Small intestine (tissue), 7 donors: ENCODE data around the gene ANP32A. TPM values are rescaled to one million over a fixed set of nuclear protein-coding genes. Genes with fewer than 3 reads are reported as not detected.

ENCODE experiments used
- DNase-seq, 2 donors: peaks; one replicate each; pipeline versions ENCODE4 v3.0.0 to v3.0.0-alpha.2; 2013
- FAIRE-seq: peaks from 2 replicates; lab custom pipeline; 2012; peaks lifted over from hg19 to GRCh38; lab: Jason Lieb, UNC
- H3K27ac ChIP-seq, 3 donors: one replicate each; pipeline ENCODE4 v1.5.1; 2013; ENCODE audit warnings: low read length in 2 of 3, mild to moderate bottlenecking in 2 of 3, control low read depth in 1 of 3, inconsistent platforms in 1 of 3, low read depth in 1 of 3, moderate library complexity in 1 of 3
- H3K27me3 ChIP-seq, 3 donors: one replicate each; pipeline ENCODE4 v1.6.1; 2013; ENCODE audit warnings: low read length in 3 of 3, inconsistent platforms in 1 of 3; ENCODE audit not compliant: control insufficient read depth in 3 of 3, insufficient read depth in 3 of 3
- H3K36me3 ChIP-seq, 3 donors: one replicate each; pipeline ENCODE4 v1.6.1; 2013; ENCODE audit warnings: low read length in 3 of 3, inconsistent platforms in 1 of 3, low read depth in 1 of 3, mild to moderate bottlenecking in 1 of 3, moderate library complexity in 1 of 3; ENCODE audit not compliant: control insufficient read depth in 3 of 3, insufficient read depth in 2 of 3
- H3K4me1 ChIP-seq, 3 donors: one replicate each; pipeline ENCODE4 v1.6.1; 2013; ENCODE audit warnings: low read length in 2 of 3, inconsistent platforms in 1 of 3, low read depth in 1 of 3, mild to moderate bottlenecking in 1 of 3, moderate library complexity in 1 of 3; ENCODE audit not compliant: control insufficient read depth in 3 of 3, insufficient read depth in 2 of 3
- H3K4me3 ChIP-seq, 3 donors: one replicate each; pipeline ENCODE4 v1.5.1; 2013; ENCODE audit warnings: low read length in 3 of 3, control low read depth in 1 of 3, inconsistent platforms in 1 of 3, low read depth in 1 of 3, mild to moderate bottlenecking in 1 of 3, moderate library complexity in 1 of 3
- H3K9me3 ChIP-seq, 2 donors: one replicate each; pipeline ENCODE4 v1.6.1; 2013; ENCODE audit warnings: low read depth in 1 of 2, low read length in 1 of 2; ENCODE audit not compliant: control insufficient read depth in 2 of 2, insufficient read depth in 1 of 2
- WGBS, 3 donors: extraction: QIAGEN DNeasy Blood & Tissue Kit; methylation state at CpG; one replicate each; pipeline ENCODE4 v1.1.7; 2013; 5-methylcytosine and 5-hydroxymethylcytosine counted together
- polyA plus RNA-seq, 4 donors: library from polyadenylated mRNA; stranded (reverse) in 3 of 4; unstranded in 1 of 4; fragments of 200-250 nt in 3 of 4; fragments of 120-200 nt in 1 of 4; gene quantifications; one replicate each; pipeline versions ENCODE4 v1.2.1 to v1.2.3, GENCODE V29; 2013
- donor health status: healthy with polysubstance abuse.
- donor health status: control.
- donor health status: control.
- donor health status: Bipolar disorder and iron deficiency.
- donor health status: healthy.

The ANP32A gene
- polyA plus RNA-seq, 4 donors: 56.2 to 227 (median 103) TPM

DNA sequence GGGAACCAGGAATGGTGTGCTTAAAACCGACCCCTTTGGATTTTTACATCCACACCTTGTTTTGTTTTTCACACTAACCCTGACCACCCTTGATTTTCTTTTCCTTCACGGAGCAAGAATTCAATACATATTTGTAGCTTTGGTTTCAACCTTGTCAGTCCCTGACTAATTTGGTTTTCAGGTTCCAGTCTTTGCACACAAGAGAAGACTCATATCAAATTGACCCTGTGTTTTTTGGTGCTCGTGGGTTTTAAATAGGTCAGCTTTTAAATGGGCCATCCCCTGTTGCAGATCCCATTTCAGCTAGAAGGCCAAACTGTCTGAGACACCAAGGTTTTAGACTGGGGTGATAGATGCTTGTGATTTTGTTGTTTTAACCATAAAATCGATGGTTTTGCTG lies 26.4 kb downstream of the ANP32A start:
- FAIRE-seq (no peak), DNase-seq (no peak)
- Histone ChIP-seq H3K4me1 (peaks cover 11 to 59% (median 48%) of the 10 kb centered on the region in 3 donors), H3K36me3 (peaks cover 0 to 51% (median 0%) of the 10 kb centered on the region in 3 donors), H3K9me3 (no peaks in the 10 kb centered on the region), H3K4me3 (no peak overlapping the region), H3K27ac (peak overlapping the region in 2 of 3 donors; percentile 76 to 82), H3K27me3 (no peaks in the 10 kb centered on the region)
- WGBS, 3 donors: 61 to 71% (median 63%) methylated on average over 4 of the region's 4 CpGs

DNA sequence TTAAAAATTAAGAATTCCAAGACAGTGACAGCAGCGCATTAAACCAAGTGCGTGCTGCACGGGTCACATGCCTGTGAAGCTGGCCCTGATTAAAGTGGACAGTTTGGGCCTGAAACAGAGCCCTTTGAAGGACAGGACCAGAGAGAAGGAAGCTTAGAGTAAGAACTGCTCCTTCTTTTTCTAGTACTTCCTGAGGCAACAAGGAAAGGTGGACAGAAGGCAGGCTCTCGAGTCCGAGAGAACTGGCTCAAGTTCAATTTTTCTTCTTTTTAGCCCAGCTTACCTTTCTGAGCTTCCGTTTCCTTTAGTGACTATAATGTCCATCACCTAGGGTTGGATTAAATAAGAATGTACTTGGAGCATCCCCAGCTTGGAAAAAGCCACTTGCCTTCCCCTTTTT lies 26.9 kb downstream of the ANP32A start:
- H3K4me1 ChIP-seq: peaks cover 11 to 64% (median 48%) of the 10 kb centered on the region in 3 donors
- no peak for FAIRE-seq
- H3K27me3 ChIP-seq: no peaks in the 10 kb centered on the region
- no peaks in the 10 kb centered on the region for H3K9me3 ChIP-seq
- DNase-seq: no peak
- H3K4me3 ChIP-seq: no peak overlapping the region
- H3K27ac ChIP-seq: no peak overlapping the region
- WGBS, 3 donors: 64 to 77% (median 65%) methylated on average over 6 of the region's 6 CpGs
- peaks cover 0 to 57% (median 0%) of the 10 kb centered on the region in 3 donors for H3K36me3 ChIP-seq

- Histone ChIP-seq H3K4me3 (no peak overlapping the region), H3K27ac (peak overlapping the region in 2 of 3 donors; percentile 12 to 19), H3K4me1 (peaks cover 11 to 68% (median 48%) of the 10 kb centered on the region in 3 donors), H3K36me3 (peaks cover 0 to 58% (median 0%) of the 10 kb centered on the region in 3 donors), H3K9me3 (no peaks in the 10 kb centered on the region), H3K27me3 (no peaks in the 10 kb centered on the region)
- 26 to 70% (median 36%) methylated on average over 14 of the region's 14 CpGs for WGBS, 3 donors
- peak; percentile 36 to 62 for DNase-seq
- no peak for FAIRE-seq
These were observed 27.6 kb downstream of the ANP32A start for GRCh38 chr15:68792901-68793766.

DNA sequence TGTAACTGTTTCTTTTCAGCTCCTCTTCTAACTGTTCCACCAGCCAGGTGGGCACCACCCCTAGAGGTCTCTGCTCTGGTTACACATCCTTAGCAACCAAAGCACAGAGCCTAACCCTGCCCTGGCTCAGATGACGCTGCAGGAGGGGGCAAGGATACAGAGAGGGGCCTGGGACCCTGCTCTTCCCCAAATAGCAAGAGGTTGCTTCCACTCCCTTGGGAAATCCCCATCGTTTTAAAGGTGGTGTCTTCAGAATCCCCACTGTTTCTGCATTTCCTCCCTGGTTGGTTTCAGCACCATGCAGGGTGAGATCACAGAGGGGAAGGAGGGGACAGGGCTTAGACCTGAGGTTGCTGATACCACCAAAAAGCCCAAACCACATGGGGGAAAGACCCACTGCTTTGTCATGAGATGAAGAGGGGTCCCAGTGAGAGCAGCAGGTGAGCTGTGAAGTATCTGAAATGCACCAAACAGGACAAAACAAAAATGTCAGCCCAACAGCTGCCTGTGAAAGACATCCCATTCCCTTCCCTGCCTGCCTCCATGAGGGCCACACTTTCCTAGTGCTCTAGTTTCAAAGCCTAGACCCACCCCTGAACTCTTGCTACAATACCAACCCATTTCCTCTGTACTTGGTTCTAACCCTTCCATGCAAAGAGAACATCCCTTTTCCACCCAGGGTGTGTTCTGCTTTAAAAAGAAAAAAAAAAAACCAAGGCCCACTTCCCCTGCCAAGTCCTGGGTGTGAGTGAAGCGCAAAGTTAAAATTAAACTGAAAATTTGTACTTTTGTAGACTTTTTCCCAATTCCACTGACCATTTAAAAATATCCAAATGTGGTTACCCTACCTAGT lies 29.0 kb downstream of the ANP32A start:
- Histone ChIP-seq H3K4me3 (peak overlapping the region in 1 of 3 donors; percentile 17), H3K27me3 (no peaks in the 10 kb centered on the region), H3K4me1 (peaks cover 11 to 76% (median 42%) of the 10 kb centered on the region in 3 donors), H3K36me3 (peaks cover 0 to 67% (median 2%) of the 10 kb centered on the region in 3 donors), H3K27ac (peak overlapping the region in 1 of 3 donors; percentile 25), H3K9me3 (no peaks in the 10 kb centered on the region)
- no peak for FAIRE-seq
- WGBS, 3 donors: 65 to 84% (median 73%) methylated on average over 3 of the region's 3 CpGs
- DNase-seq: no peak

DNA sequence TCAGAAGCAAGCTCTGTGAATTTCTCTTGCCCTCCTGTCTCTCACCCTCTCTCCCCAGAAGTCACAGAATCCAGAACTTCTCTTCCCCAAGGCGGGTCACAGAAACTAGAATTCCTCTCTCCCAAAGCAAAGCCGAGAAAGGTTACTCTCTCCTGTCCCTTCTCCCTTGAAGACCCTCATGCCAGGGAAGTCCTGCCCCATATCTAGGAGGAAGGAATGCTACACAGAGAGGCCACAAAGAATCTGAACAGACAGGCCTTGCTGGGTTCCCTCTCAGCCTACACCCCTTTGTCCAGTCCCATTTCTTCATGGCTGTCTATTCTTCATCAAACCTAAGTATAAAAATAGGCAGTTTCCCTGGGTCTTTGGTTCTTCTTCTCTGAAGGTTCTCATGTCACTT lies 29.8 kb downstream of the ANP32A start:
- WGBS, 3 donors: 93 to 96% (median 96%) methylated on average over 2 of the region's 2 CpGs
- Histone ChIP-seq H3K4me3 (no peak overlapping the region), H3K9me3 (no peaks in the 10 kb centered on the region), H3K27ac (no peak overlapping the region), H3K4me1 (peaks cover 11 to 70% (median 41%) of the 10 kb centered on the region in 3 donors), H3K27me3 (no peaks in the 10 kb centered on the region), H3K36me3 (peaks cover 0 to 68% (median 2%) of the 10 kb centered on the region in 3 donors)
- FAIRE-seq (no peak), DNase-seq (no peak)

DNA sequence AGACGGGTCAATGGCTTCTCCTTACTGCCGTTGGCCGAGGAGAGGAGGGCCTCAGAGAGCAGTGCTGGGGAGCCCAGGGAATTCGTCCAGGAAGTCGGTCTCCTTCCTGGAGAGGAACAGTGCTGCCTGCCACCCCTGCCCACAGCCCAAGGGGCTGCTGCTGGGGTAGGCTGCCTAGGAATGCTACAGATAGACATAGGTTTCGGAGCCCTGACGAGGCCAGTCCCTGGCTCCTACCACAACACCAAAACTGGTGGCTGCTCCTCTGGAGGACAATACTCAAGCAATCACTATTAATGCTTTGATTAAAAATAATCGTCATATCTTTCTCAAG lies 30.5 kb downstream of the ANP32A start:
- no peaks in the 10 kb centered on the region for H3K27me3 ChIP-seq
- peaks cover 7 to 63% (median 36%) of the 10 kb centered on the region in 3 donors for H3K4me1 ChIP-seq
- peaks cover 0 to 69% (median 2%) of the 10 kb centered on the region in 3 donors for H3K36me3 ChIP-seq
- no peak for FAIRE-seq
- H3K4me3 ChIP-seq: no peak overlapping the region
- peak overlapping the region in 2 of 3 donors; percentile 43 to 44 for H3K27ac ChIP-seq
- DNase-seq: no peak
- WGBS, 3 donors: 68 to 90% (median 76%) methylated on average over 8 of the region's 8 CpGs
- H3K9me3 ChIP-seq: no peaks in the 10 kb centered on the region

GRCh38 chr15:68789534-68790241 lies 31.0 kb downstream of the ANP32A start:
- WGBS, 3 donors: 60 to 78% (median 72%) methylated on average over 7 of the region's 7 CpGs
- Histone ChIP-seq H3K4me1 (peaks cover 5 to 58% (median 31%) of the 10 kb centered on the region in 3 donors), H3K27ac (peak overlapping the region in 2 of 3 donors; percentile 43 to 44), H3K36me3 (peaks cover 0 to 70% (median 2%) of the 10 kb centered on the region in 3 donors), H3K9me3 (no peaks in the 10 kb centered on the region), H3K4me3 (no peak overlapping the region), H3K27me3 (no peaks in the 10 kb centered on the region)
- no peak for FAIRE-seq
- DNase-seq: peak in 1 of 2 donors; percentile 37
